Measurements from ENCODE around the gene OR2T6.

The OR2T6 gene

GRCh38 chr1:248343451-248343850 lies 32.1 kb upstream of the OR2T6 start:
- Histone ChIP-seq H3K36me3 (ENCODE audit: control insufficient read depth in 2 of 2, insufficient read depth in 1 of 2, low read length in 2 of 2) (no peaks in the 10 kb centered on the region), H3K27ac (ENCODE audit: extremely low read depth, low read depth, low read length) (no peak overlapping the region), H3K9me3 (ENCODE audit: control insufficient read depth, insufficient read depth, low read depth, low read length) (no peaks in the 10 kb centered on the region), H3K4me1 (ENCODE audit: control insufficient read depth, insufficient read depth, low read length) (no peaks in the 10 kb centered on the region), H3K4me3 (ENCODE audit: low read depth, low read length) (no peak overlapping the region)
- ChIA-PET POLR2A (no interaction called here), CTCF (no interaction called here)
- TF ChIP-seq SP3 (tag by site-specific recombination; IDR thresholded peaks at IDR 0.05): no peak
- TF ChIP-seq HOXA7 (CRISPR knock-in tag; IDR thresholded peaks at IDR 0.05; ENCODE audit: borderline replicate concordance): no peak
- TF ChIP-seq ZNF214 (tag by site-specific recombination; IDR thresholded peaks at IDR 0.05; ENCODE audit: borderline replicate concordance): no peak
- no peak for TF ChIP-seq ZNF513 (tag by site-specific recombination; IDR thresholded peaks at IDR 0.05)
- TF ChIP-seq ZBTB48 (tag by site-specific recombination; IDR thresholded peaks at IDR 0.05): no peak
- no peak for TF ChIP-seq ZEB2 (tag by site-specific recombination; IDR thresholded peaks at IDR 0.05)
- TF ChIP-seq SP7 (tag by site-specific recombination; IDR thresholded peaks at IDR 0.05): no peak
- no peak for TF ChIP-seq ZBTB49 (tag by site-specific recombination; IDR thresholded peaks at IDR 0.05; ENCODE audit: low read depth)

GRCh38 chr1:248348475-248348874 lies 27.1 kb upstream of the OR2T6 start, which contains the start of gene OR14C36:
Gene OR14C36 (plus strand): TSS chr1:248348775. CDS start chr1:248348775, 0 bp downstream.
- Histone ChIP-seq H3K9me3 (ENCODE audit: control insufficient read depth, insufficient read depth, low read depth, low read length) (no peaks in the 10 kb centered on the region), H3K36me3 (ENCODE audit: control insufficient read depth in 2 of 2, insufficient read depth in 1 of 2, low read length in 2 of 2) (no peaks in the 10 kb centered on the region), H3K4me1 (ENCODE audit: control insufficient read depth, insufficient read depth, low read length) (no peaks in the 10 kb centered on the region), H3K4me3 (ENCODE audit: low read depth, low read length) (no peak within 1 kb of the TSS), H3K27ac (ENCODE audit: extremely low read depth, low read depth, low read length) (no peak within 1 kb of the TSS)
- TF ChIP-seq ZBTB11 (tag by site-specific recombination; conservative IDR thresholded peaks at IDR 0.05; ENCODE audit: low read depth) (no peak), ZBTB8A (tag by site-specific recombination; IDR thresholded peaks at IDR 0.05) (no peak), ZNF202 (tag by site-specific recombination; IDR thresholded peaks at IDR 0.05; ENCODE audit: borderline replicate concordance) (no peak), ZNF623 (tag by site-specific recombination; IDR thresholded peaks at IDR 0.05) (no peak), ZEB2 (tag by site-specific recombination; IDR thresholded peaks at IDR 0.05) (no peak), ZNF660 (tag by site-specific recombination; IDR thresholded peaks at IDR 0.05) (no peak), ZNF350 (tag by site-specific recombination; IDR thresholded peaks at IDR 0.05) (no peak), ZNF530 (tag by site-specific recombination; IDR thresholded peaks at IDR 0.05; ENCODE audit: low read depth) (no peak), SETDB1 (IDR thresholded peaks at IDR 0.05; ENCODE audit: insufficient read length, low read length) (no peak)
- TF ChIP-seq, protein P1, sequence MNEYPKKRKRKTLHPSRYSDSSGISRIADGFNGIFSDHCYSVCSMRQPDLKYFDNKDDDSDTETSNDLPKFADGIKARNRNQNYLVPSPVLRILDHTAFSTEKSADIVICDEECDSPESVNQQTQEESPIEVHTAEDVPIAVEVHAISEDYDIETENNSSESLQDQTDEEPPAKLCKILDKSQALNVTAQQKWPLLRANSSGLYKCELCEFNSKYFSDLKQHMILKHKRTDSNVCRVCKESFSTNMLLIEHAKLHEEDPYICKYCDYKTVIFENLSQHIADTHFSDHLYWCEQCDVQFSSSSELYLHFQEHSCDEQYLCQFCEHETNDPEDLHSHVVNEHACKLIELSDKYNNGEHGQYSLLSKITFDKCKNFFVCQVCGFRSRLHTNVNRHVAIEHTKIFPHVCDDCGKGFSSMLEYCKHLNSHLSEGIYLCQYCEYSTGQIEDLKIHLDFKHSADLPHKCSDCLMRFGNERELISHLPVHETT (tag by site-specific recombination; IDR thresholded peaks at IDR 0.05): no peak
- POLR2A ChIA-PET: no interaction called here
- CTCF ChIA-PET: no interaction called here

All from HEK293 (cell line).